GM21737 (cell line): Measurements from ENCODE around the gene PSMD13.

Experiments used
- ATAC-seq: cut with Tn5 transposase; IDR thresholded peaks from one replicate; pipeline ENCODE4 v1.9.1; 2021; ENCODE audit warnings: mild to moderate bottlenecking, moderate library complexity; ENCODE audit not compliant: unreplicated experiment

The PSMD13 gene

GRCh38 chr11:203945-204586, 32.7 kb upstream of the PSMD13 start:
- ATAC-seq, result no peak

- ATAC-seq, result no peak
Measured at GRCh38 chr11:204587-205109, 32.1 kb upstream of the PSMD13 start.

- ATAC-seq, result no peak
Measured at GRCh38 chr11:205221-206001, 31.4 kb upstream of the PSMD13 start.

GRCh38 chr11:206002-206384, 30.8 kb upstream of the PSMD13 start:
- no peak for ATAC-seq

GRCh38 chr11:206526-207207, 30.1 kb upstream of the PSMD13 start:
- no peak for ATAC-seq

- peak; percentile 76 for ATAC-seq
Measured at GRCh38 chr11:207208-207862, 29.4 kb upstream of the PSMD13 start, which contains the start of the genes BET1L and RIC8A. BET1L (minus strand) TSS chr11:207399; CDS start chr11:207321, 78 bp downstream. RIC8A (plus strand) TSS chr11:207708; CDS start chr11:208855, 1,147 bp downstream.

GRCh38 chr11:207863-208180, 29.0 kb upstream of the PSMD13 start:
- no peak for ATAC-seq

GRCh38 chr11:208181-208916, 28.4 kb upstream of the PSMD13 start:
- peak; percentile 41 for ATAC-seq

GRCh38 chr11:208917-209260, 27.9 kb upstream of the PSMD13 start:
- ATAC-seq, result no peak

GRCh38 chr11:209275-210121, 27.3 kb upstream of the PSMD13 start:
- no peak for ATAC-seq

- no peak for ATAC-seq
Measured at GRCh38 chr11:210122-210802, 26.5 kb upstream of the PSMD13 start.

- ATAC-seq, result no peak
Measured at GRCh38 chr11:210803-211180, 26.0 kb upstream of the PSMD13 start.

- ATAC-seq, result no peak
Measured at GRCh38 chr11:211295-211694, 25.5 kb upstream of the PSMD13 start.

GRCh38 chr11:211741-212140, 25.0 kb upstream of the PSMD13 start:
- ATAC-seq, result no peak

GRCh38 chr11:212150-213100, 24.4 kb upstream of the PSMD13 start:
- ATAC-seq, result no peak

- ATAC-seq, result no peak
Measured at GRCh38 chr11:213111-213510, 23.7 kb upstream of the PSMD13 start.

GRCh38 chr11:214083-214482, 22.7 kb upstream of the PSMD13 start:
- ATAC-seq, result no peak

GRCh38 chr11:215581-216037, 21.2 kb upstream of the PSMD13 start:
- no peak for ATAC-seq
